Measurements from ENCODE around the gene CHP1.
A peak's percentile ranks its signal among the peaks of the same experiment; 100 is the strongest.
"Not testable (repeated sequence)": the region's sequence is repeated elsewhere in the genome, so short reads cannot be mapped to it uniquely, and the experiment has no call there.

Gene CHP1

DNA sequence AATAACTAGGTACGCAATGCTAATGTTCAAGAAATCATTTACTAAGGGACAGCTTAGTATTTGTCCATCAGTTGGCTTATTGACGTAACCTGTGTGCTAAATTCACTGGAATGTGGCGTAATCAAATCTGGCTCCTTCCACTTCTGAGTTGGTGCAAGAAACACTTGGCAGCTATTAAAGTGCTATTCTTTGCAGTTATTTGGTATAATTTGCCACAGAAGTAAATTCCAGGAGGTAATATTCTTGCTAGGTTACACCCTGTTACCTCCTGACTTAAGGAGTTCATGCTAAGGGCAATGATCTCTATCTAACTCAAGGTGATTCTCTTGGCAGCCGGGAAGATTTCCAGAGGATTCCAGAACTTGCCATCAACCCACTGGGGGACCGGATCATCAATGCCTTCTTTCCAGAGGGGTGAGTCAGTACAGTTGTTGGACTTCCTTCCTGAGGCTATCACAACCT, 25.5 kb downstream of the CHP1 start:
- no peak for DNase-seq (ENCODE audit: low read depth)

DNA sequence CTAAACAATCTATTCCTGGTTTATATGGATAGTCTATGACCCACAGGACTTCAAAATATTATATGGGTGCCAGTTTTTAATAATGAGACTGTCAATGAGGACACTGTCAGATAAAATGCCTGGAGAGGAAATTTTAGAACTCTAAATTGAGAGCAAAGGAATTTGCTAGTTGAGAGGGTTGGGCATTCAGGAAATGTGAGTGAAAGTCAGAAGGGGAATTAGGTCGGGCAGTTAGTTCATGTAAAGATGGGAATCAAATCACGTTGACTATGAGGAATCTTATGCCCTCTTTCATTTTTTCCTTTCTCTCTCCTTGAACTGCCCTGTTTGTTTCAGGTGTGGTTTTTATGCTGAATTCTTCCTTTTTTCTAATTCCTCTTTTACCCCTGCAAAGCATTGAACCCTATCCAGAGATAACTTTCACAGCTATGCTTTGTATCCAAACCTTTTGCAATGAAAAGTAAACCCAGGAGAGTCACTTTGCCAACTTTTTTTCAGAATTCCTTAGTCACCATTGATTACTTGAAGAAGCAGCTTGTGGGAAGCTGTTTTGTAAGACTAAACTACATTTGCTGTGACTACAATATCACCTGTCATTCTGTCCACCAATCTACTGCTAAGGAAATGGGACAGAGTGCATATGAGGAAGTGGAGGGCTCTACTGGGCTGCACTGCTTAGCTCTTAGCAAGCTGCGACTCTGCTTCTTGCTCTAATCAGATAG, 27.8 kb downstream of the CHP1 start:
- no peak for DNase-seq (ENCODE audit: low read depth)

DNA sequence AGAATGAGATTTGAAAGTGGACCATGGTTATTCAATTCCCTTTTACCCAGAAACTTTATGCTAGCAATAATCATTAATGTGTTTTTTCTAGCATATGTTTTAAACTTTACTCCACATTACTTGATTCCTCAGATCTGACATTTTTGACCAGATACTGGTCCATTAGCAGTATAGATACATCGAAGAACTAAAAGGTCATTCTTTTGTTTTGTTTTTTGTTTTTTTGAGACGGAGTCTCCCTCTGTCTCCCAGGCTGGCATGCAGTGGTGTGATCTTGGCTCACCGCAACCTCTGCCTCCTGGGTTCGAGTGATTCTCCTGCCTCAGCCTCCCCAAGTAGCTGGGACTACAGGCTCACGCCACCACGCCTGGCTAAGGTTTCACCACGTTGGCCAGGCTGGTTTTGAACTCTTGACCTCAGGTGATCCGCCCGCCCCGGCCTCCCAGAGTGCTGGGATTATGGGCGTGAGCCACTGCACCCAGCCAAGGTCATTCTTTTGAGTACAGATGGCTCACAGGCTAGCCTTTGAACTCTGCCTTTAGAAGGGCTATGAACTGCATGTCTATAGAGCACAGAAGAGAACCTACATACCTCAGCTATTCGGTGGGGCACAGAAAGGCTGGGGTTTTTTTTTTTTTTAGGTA, 28.6 kb downstream of the CHP1 start:
- DNase-seq (ENCODE audit: low read depth), result no peak

DNA sequence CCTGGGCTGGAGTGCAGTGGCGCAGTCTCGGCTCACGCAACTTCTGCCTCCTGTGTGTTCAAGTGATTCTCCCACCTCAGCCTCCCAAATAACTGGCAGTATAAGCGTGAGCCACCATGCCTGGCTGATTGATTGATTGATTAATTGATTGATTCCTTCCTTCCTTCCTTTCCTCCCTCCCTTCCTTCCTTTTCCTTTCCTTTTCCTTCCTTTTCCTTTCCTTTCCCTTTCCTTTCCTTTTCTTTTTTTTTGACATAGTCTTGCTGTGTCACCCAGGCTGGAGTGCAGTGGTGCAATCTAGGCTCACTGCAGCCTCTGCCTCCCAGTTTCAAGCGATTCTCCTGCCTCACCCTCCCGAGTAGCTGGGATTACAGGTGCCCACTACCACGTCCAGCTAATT, 29.9 kb downstream of the CHP1 start:
- DNase-seq (ENCODE audit: low read depth), result not testable (repeated sequence)

DNA sequence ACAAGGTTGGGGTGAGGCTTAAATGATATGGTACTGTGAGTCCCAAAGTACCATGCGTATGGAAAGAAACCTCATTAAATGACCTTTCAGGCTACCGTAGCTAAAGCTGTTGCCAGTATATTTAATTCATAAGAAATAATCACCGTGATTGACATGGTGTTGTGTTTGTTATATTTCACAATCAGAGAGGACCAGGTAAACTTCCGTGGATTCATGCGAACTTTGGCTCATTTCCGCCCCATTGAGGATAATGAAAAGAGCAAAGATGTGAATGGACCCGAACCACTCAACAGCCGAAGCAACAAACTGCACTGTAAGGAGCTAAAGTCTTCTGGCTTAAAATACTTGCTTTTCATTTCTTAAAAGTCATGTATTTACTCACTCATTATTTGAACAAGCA, 31.5 kb downstream of the CHP1 start:
- no peak for DNase-seq (ENCODE audit: low read depth)

DNA sequence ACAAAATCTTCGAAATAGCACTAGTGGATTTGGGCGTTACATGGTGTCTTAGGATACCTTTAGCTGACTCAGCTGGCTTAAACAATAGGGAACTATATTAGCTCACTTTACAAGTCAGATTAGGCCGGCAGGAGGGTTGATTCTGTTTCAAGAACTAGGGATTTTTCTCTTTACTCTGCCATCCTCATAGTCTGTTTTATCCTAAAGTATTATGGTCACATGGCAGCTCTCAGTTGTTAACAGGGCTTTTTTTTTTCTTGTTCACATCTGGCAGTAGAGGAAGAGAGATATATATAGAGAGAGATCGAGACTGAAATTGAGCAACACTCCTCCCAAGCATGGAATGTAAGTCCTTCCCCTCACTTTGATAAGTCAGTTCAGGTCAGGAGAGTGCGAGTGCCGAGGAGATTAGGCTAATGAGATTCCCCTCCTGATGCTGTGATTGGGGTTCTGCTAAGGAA, 32.9 kb downstream of the CHP1 start:
- DNase-seq (ENCODE audit: low read depth), result no peak

DNA sequence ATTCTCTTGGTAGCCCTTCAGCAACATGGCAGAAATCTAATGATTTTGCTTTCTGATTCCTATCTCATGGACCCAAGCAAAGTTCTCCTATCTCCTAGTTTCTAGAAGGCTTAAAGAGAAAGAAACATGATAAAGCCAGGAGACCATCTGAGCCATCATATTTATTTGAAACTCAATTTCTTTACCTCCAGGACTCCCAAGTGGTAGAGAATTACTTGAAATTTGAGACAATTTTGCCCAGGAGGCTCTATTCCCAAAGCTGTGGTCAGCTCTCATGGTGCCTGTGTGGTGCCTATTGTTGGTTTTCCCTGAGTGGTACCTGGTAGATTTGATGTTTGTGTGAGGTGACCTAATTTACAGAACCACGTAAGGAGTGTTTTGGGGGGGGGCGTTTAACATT, 38.8 kb downstream of the CHP1 start:
- DNase-seq (ENCODE audit: low read depth), result no peak

DNA sequence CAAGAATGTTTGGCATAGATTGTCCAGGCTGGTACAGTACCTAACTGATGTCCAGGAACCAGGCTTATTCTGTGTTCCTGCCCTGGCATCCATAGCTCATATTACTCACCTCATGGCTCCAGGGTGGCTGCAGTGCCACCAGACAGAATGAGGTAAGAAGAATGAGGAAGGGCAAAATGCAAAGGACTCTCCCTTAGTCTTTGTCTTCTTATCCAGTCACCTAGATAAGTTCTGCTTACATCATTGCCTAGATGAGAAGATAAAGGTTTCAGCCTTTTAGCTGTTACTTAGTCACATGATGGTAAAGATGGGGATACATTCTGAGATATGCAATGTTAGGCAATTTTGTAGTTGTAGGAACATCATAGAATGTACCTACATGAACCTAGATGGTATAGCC, 45.8 kb downstream of the CHP1 start:
- no peak for DNase-seq (ENCODE audit: low read depth)

DNA sequence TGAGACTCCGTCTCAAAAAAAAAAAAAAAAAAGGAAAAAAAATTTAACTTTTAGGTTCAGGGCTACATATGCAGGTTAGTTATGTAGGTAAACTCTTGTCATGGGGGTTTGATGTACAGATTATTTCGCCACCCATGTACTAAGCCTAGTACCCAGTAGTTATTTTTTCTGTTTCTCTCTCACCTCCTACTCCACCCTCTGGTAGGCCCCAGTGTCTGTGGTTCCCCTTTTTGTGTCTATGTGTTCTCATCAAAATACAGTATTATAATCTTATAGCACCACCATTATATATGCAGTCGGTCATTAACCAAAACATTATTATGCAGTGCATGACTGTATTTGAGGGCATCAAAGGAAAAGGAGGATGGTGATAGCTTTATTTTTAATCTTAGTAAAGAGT, 47.3 kb downstream of the CHP1 start:
- DNase-seq (ENCODE audit: low read depth), result no peak

DNA sequence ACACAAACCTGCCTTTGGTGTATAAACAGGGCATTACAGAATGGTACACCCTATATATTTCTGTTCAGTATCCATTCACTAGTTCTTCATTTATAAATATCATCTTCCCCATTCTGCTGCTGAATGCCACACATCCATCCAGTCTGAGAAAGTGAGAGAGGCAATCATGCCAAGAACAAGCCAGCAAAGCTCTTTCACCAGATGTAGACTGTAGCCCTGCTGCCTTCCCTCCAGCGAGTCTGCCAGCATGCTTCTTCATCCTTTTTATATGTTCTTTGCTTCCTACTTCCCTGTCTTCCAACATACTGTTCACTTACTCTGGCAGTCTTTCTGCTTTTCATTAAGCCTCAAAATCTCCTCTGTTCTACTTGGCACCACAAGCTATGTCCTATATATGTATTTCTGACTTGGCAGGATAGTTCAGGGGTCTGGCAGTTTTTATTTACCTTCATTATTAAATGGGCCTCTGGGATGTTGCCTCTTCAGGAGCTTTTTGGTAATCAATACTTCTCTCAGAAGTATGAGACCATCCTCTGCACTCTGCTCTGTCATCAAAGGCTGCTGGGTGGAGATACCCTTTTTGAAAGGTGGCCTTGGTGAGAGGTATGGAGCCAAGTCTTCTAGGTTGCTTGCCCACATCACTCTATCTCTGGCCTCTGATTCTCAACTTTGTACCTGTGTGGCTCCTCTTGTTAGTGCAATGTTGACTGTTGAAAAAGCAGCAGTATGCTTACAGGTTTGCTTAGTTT, 48.6 kb downstream of the CHP1 start:
- no peak for DNase-seq (ENCODE audit: low read depth)

DNA sequence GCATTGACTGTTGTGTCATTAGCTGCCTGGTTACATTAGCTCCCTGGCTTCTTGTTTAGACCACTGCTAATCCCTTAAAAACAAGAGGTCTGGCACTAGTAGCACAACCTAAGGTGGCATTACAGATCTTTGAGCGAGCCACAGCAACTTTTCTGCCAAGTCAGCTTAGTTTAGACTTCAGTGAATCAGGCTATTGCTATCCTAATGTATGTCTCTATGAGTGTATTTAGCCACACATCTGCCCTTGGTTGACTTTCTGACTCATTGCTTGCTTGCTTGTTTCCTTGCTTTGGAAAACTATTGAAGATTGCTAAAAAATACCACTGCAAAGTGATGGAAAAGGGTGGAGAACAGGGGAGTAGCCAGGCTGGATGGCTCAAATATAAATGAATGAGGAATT, 50.2 kb downstream of the CHP1 start:
- DNase-seq (ENCODE audit: low read depth), result peak; percentile 80

DNA sequence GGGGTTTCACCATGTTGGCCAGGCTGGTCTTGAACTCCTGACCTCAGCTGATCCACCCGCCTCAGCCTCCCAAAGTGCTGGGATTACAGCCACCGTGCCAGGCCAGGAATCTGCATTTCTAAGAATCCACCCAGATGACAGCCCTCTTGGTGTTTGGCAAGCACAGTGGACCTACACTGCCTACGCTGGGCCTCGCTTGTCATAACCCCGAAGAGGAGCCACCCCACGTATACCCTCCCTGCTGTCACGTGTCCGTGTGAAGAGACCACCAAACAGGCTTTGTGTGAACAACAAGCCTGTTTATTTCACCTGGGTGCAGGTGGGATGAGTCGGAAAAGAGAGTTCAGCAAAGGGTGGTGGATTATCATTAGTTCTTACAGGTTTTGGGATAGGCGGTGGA, 51.4 kb downstream of the CHP1 start:
- not testable (repeated sequence) for DNase-seq (ENCODE audit: low read depth)

DNA sequence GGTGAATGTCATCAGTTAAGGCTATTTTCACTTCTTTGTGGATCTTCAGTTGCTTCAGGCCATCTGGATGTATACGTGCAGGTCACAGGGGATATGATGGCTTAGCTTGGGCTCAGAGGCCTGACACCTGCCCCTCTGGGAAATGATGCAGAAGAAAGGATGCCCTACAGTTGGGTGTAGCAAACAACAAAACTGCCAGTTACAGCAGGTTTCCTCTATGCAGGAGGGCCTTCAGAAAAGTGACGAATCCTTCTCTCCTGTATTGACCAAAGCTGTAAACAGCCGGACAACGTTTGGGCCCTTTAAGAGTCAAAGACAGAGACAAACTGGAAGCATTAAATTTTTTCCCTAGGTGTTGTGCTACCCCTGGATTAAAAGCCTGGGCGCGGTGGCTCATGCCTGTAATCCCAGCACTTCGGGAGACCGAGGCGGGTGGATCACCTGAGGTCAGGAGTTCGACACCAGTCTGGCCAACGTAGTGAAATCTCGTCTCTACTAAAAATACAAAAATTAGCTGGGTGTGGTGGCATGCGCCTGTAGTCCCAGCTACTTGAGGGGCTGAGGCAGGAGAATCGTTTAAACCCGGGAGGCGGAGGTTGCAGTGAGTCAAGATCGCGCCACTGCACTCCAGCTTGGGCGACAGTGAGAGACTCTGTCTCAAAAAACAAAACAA, 52.0 kb downstream of the CHP1 start:
- DNase-seq (ENCODE audit: low read depth), result not testable (repeated sequence)

DNA sequence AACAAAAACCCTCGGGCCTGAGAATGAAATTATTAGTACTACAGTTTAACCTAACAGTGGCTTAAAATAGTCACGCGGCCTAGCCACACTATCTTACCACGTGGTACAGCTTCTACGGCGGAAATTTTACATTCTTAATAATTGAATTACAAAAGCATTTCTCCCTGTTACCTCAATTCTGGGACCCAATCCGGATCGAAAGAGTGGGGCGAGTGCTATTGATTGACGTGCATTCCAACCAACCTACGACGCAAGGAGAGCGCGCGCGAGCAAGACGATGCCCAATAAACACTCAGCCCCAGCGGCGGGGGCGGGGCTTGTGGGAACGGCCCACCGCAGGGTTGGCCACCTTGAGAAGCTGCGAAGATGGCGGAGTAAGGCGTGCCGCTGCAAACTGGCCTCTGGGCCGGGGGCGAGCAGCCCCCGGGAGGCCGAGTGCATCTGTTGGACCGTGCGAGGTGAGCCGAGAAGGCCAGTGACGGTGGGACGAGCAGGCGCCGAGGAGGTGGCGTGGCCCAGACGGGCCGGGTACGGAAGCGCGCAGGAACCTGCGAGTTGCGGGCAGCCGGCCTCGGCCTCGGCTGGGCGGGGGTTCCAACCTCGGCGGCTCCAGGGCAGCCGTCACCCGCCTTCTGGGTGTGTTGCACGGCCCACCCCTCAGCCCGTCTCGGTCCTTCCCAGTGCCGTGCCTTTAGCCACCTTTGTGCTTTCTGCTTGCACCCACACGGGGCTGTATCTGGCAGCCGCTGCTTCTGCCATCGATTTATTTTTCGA, 52.8 kb downstream of the CHP1 start:
- DNase-seq (ENCODE audit: low read depth), result peak; percentile 99

DNA sequence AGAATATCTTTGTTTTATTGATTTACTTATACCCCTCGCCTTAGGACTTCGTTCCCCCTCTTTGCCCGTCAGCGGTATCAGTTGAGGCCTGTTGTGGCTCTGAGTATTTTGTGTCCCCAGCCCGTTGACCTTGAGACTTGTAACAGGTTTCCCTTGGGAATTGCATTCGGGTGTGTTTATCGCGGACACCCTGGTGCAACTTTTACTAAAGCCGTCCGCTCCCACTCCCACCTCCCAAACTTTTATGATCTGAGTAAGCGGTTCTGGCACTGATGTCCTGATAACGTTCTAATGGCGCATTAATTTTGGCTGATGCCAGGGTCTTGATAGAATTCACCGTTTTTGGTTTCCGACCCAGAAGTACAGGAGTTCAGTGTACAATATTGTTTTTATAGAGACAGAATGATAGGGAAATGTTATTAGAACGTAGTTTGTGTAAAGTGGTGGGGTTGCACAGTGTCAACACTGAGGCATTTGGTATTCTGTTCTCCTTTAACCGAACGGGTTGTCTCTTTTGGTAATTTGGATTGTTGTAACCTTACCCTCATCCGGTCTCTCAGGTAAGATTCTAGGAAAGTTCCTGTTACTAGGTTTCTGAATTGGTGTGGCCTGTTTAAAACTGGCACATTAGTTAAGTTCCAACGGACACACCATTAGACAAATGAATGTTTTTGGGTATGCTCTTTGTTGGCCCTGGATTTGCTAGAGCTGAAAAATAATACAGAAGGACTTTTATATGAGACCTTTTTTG, 53.5 kb downstream of the CHP1 start:
- DNase-seq (ENCODE audit: low read depth), result no peak

DNA sequence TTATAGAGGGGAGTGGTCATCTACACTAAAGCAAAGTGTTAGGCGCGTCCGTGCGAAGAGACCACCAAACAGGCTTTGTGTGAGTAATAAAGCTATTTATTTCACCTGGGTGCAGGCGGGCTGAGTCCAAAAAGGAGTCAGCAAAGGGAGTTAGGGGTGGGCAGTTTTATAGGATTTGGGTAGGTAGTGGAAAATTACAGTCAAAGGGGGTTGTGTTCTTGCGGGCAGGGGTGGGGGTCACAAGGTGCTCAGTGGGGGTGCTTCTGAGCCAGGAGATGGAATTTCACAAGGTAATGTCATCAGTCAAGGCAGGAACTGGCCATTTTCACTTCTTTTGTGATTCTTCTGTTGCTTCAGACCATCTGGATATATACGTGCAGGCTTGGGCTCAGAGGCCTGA, 54.2 kb downstream of the CHP1 start:
- DNase-seq (ENCODE audit: low read depth), result no peak

DNA sequence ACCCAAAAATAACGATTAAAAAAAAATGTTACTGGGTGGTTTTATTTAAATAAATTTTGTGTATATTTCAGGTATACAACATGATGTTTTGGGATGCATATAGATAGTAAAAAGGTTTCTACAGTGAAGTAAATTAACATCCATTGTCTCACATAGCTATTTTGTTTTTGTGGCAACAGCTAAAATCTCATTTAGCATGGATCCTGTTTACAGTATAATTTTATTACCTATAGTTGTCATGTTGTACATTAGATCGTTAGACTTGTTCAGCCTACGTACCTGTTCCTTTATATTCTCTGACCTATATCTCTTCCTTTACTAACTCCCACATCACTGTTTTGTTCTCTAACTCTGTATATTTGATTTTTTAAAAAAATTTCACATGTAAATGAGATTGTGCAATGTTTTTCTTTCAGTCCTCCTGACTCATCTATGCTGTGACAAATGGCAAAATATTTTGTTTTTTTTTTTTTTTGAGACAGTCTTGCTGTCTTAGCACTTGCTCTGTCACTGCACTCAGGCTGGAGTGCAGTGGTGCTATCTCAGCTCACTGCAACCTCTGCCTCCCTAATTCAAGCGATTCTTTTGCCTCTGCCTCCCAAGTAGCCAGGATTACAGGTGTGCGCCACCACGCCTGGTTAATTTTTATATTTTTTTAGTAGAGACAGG, 55.7 kb downstream of the CHP1 start:
- no peak for DNase-seq (ENCODE audit: low read depth)

DNA sequence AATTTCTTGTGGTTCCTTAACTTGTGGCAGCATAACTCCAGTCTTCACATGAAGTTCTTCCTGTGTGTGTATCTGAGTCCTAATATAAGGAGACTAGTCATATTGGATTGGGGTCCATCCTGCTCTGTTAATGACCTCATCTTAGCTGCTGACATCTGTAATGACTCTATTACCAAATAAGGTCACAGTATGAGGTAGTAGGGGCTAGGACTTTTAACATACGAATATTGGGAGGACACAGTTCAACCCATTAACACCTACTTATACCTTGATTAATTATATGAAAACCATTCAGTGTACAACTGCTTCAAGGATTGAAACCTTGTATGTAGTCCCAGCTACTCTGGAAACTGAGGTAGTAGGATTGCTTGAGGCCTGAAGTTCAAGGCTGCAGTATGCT, 57.4 kb downstream of the CHP1 start:
- DNase-seq (ENCODE audit: low read depth), result no peak

DNA sequence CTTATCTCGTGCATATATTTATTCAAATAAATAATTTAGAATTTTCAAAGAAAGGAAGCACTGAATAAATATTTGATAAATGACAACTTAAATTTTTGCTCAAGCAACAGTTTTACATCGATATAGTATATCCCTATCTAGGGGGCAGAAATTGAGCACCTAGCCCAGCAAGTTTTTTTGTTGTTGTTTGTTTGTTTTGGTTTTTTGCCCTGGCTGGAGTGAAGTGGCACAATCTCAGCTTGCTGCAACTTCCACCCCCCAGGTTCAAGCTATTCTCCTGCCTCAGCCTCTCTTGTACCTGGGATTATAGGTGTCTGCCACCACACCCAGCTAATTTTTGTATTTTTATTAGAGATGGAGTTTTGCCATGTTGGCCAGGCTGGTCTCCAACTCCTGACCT, 58.9 kb downstream of the CHP1 start:
- DNase-seq (ENCODE audit: low read depth), result no peak

DNA sequence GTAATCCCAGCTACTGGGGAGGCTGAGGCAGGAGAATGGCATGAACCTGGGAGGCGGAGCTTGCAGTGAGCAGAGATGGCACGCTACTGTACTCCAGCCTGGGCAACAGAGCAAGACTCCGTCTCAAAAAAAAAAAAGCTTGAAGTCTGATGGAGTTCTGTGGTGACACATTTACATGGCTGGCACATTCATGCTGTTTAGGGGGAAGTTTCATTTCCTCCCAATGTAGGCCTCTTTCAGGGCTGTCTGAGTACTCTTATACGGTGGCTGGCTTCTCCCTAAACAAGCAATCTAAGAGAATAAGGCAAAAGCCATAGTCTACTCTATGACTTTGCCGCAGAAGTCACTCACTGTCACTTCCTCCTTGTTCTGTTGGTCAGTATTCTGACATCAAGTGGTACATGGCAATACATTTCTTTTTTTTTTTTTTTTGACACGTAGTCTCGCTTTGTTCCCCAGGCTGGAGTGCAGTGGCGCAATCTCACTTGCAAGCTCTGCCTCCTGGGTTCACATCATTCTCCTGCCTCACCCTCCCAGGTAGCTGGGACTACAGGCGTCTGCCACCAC, 60.1 kb downstream of the CHP1 start:
- DNase-seq (ENCODE audit: low read depth), result no peak
